Upper lobe of left lung (tissue), 4 donors: Measurements from ENCODE around the gene AGK.

ENCODE experiments used
- CTCF ChIP-seq, 6 experiments: fragments of 450-650 bp in 4 of 6; fragments of 200-600 bp in 2 of 6; sonication (generic) in 2 of 6; IDR thresholded peaks; one replicate each; pipeline ENCODE4 v1.5.1; 2016 to 2019; ENCODE audit warnings: antibody characterized with exemption in 6 of 6
- POLR2AphosphoS5 ChIP-seq, 2 donors: sonication (generic); formaldehyde crosslinking; IDR thresholded peaks; one replicate each; pipeline ENCODE4 v1.5.1; 2017; ENCODE audit warnings: antibody characterized with exemption in 2 of 2

GRCh38 chr7:141652691-141653090 is 101.5 kb downstream of the AGK start:
- TF ChIP-seq CTCF (IDR thresholded peaks at IDR 0.05) (no peak), POLR2AphosphoS5 (IDR thresholded peaks at IDR 0.05) (no peak)
